Stimulated activated memory B cell treated with anti-CD40 and anti-IgM and Interleukin-4, amounts not matched to agents 10 μg/mL and 1 μg/mL and 100 μg/mL, for 72 hours (primary cell): ENCODE data around the gene JMJD6.

Experiments used
- ATAC-seq: fragments of 150-1000 bp; cut with Tn5 transposase; 2 replicates; pipeline ENCODE4 v1.10.0; 2021
- H3K27ac Mint-ChIP-seq: one replicate; pipeline ENCODE4 v1.8.0; 2022; ENCODE audit warnings: mild to moderate bottlenecking, mixed read lengths
- H3K27me3 Mint-ChIP-seq: one replicate; pipeline ENCODE4 v1.8.0; 2022; ENCODE audit warnings: mixed read lengths
- H3K36me3 Mint-ChIP-seq: one replicate; pipeline ENCODE4 v1.8.0; 2022; ENCODE audit warnings: mixed read lengths
- H3K4me1 Mint-ChIP-seq: one replicate; pipeline ENCODE4 v1.8.0; 2022; ENCODE audit warnings: mixed read lengths
- H3K4me3 Mint-ChIP-seq: one replicate; pipeline ENCODE4 v1.8.0; 2022; ENCODE audit warnings: mild to moderate bottlenecking, moderate library complexity, mixed read lengths
- H3K9me3 Mint-ChIP-seq: one replicate; pipeline ENCODE4 v1.8.0; 2022; ENCODE audit warnings: mixed read lengths

Gene JMJD6

GRCh38 chr17:76684756-76685155 is 41.6 kb downstream of the JMJD6 start:
- Mint-ChIP-seq H3K4me1 (no peaks in the 10 kb centered on the region), H3K4me3 (no peak overlapping the region), H3K9me3 (no peaks in the 10 kb centered on the region), H3K36me3 (no peaks in the 10 kb centered on the region), H3K27me3 (peaks cover 40% of the 10 kb centered on the region), H3K27ac (no peak overlapping the region)
- ATAC-seq: no peak

- Mint-ChIP-seq H3K4me1 (no peaks in the 10 kb centered on the region), H3K9me3 (no peaks in the 10 kb centered on the region), H3K4me3 (no peak overlapping the region), H3K27me3 (peaks cover 40% of the 10 kb centered on the region), H3K27ac (no peak overlapping the region), H3K36me3 (no peaks in the 10 kb centered on the region)
- ATAC-seq: no peak
Measured at GRCh38 chr17:76683921-76684745, 42.3 kb downstream of the JMJD6 start.

GRCh38 chr17:76683011-76683755 is 43.2 kb downstream of the JMJD6 start:
- Mint-ChIP-seq H3K27me3 (peaks cover 31% of the 10 kb centered on the region), H3K4me1 (no peaks in the 10 kb centered on the region), H3K36me3 (no peaks in the 10 kb centered on the region), H3K9me3 (no peaks in the 10 kb centered on the region), H3K4me3 (no peak overlapping the region), H3K27ac (no peak overlapping the region)
- no peak for ATAC-seq

- Mint-ChIP-seq H3K9me3 (no peaks in the 10 kb centered on the region), H3K27ac (no peak overlapping the region), H3K4me1 (no peaks in the 10 kb centered on the region), H3K27me3 (peaks cover 23% of the 10 kb centered on the region), H3K4me3 (no peak overlapping the region), H3K36me3 (no peaks in the 10 kb centered on the region)
- ATAC-seq: no peak
Measured at GRCh38 chr17:76682296-76682695, 44.1 kb downstream of the JMJD6 start.

DNA sequence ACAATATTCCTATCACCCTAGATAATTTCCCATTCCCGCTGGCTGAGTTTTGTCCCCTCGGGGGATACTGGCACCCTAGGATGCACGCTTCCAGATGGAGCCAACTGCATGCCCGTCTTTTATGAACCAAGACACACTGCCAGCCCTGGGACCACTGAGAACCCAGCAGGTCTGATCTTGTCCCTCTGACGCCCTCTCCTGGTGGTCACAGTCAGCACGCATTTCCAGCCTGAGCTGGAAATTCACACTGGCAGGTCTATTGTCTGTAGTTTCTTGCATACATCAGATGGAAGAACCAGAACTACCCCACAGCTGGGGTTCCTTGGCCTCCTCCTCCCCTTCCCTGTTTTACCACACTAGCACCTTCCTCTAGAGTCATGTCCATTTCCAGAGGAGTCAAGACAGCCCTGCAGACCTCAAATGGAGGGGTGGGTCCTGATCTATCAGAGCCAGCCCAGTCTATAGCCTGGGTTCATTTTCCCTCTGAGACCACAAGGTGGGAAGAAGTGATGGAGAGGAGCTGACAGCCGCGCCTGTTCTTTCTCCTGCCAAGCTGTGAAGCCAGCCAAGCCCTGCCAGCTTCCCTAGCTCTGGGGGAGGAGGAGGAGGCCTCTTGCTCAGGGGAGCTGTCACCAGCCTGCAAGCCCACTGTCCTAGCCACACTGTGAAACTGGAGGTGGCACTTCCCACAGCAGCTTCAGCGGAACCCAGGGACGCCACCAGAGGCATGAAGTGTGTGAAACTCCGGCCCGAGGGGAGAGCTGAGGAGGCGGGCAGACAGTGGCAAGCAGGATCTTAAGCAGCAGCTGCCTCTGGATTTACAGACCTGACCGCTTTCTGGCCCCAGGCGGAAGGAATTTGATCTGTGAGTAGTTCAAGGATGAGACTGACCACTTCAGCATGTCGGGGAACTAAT is 44.9 kb downstream of the JMJD6 start:
- Mint-ChIP-seq H3K27me3 (peaks cover 19% of the 10 kb centered on the region), H3K36me3 (no peaks in the 10 kb centered on the region), H3K27ac (no peak overlapping the region)

DNA sequence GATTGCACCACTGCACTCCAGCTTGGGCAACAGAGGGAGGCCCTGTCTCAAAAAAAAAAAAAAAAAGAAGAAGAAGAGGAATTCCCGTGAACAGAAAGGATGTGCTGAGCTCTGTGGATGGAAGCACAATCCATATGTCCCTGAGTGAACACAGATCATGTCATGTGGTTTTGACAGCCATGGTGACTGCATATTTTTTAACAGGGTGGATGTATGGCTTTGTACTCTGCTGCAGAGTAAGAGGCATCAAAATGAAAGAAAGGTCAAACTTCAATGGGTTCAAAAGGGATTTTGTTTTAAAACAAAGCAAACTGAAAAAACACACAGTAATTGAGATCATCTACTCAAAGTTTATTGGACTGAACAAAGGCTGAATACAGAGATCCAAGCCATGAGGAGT is 47.2 kb downstream of the JMJD6 start:
- H3K4me3 Mint-ChIP-seq: no peak overlapping the region
- peaks cover 2% of the 10 kb centered on the region for H3K27me3 Mint-ChIP-seq
- no peaks in the 10 kb centered on the region for H3K36me3 Mint-ChIP-seq
- no peaks in the 10 kb centered on the region for H3K9me3 Mint-ChIP-seq
- no peaks in the 10 kb centered on the region for H3K4me1 Mint-ChIP-seq
- no peak overlapping the region for H3K27ac Mint-ChIP-seq
- ATAC-seq: no peak

More for the DNA sequence above, 44.9 kb downstream of the JMJD6 start:
- no peak overlapping the region for H3K4me3 Mint-ChIP-seq
- no peaks in the 10 kb centered on the region for H3K9me3 Mint-ChIP-seq
- H3K4me1 Mint-ChIP-seq: no peaks in the 10 kb centered on the region
- ATAC-seq: peak; percentile 43

DNA sequence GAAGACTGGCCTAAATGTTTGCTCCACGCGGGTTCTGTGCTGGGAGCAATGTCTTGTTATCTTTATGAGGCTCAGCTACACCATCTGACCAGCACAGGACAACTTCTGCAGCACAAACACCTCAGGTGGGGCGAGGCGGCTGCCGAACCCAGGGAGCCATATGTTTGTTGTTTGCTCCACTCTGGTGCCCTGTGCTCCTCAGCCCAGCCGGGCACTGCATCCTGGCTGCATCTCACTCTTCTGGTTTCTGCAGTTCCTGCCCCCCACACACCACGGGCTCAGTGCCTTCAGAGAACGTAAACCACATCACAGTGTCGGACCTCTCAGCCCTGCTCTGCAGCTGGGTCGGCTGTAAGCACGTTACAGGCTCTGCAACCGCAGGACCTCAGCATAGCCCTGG is 48.1 kb downstream of the JMJD6 start:
- ATAC-seq: no peak
- H3K36me3 Mint-ChIP-seq: no peaks in the 10 kb centered on the region

DNA sequence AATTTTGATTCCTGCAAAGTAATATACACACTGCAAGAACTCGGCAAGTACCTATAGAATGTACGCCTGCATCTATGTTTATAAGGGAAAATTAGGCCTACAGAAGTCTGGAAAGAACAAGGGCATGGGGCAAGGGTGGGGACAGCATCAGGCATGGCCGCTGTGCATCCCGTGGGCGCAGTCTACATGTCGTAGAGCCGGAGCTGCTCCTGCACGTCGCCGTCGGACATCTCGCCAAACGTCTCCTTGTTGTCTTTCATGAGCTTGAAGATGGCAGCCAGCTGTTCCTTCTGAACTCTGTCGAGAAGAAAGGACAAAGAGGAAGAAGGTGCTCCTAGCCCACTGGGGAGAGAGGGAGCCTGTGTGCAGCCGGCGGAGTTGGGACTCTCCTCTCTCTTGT is 49.0 kb downstream of the JMJD6 start:
- Mint-ChIP-seq H3K36me3 (no peaks in the 10 kb centered on the region), H3K4me3 (no peak overlapping the region), H3K9me3 (no peaks in the 10 kb centered on the region), H3K27ac (no peak overlapping the region), H3K4me1 (peaks cover 4% of the 10 kb centered on the region), H3K27me3 (no peaks in the 10 kb centered on the region)
- ATAC-seq: no peak

More for the DNA sequence above, 48.1 kb downstream of the JMJD6 start:
- Mint-ChIP-seq H3K27me3 (no peaks in the 10 kb centered on the region), H3K4me1 (no peaks in the 10 kb centered on the region), H3K4me3 (no peak overlapping the region), H3K9me3 (no peaks in the 10 kb centered on the region), H3K27ac (no peak overlapping the region)

- Mint-ChIP-seq H3K4me3 (no peak overlapping the region), H3K27ac (no peak overlapping the region), H3K9me3 (no peaks in the 10 kb centered on the region), H3K4me1 (peaks cover 10% of the 10 kb centered on the region), H3K36me3 (no peaks in the 10 kb centered on the region), H3K27me3 (no peaks in the 10 kb centered on the region)
- ATAC-seq: no peak
Measured at GRCh38 chr17:76676629-76677028, 49.8 kb downstream of the JMJD6 start.

DNA sequence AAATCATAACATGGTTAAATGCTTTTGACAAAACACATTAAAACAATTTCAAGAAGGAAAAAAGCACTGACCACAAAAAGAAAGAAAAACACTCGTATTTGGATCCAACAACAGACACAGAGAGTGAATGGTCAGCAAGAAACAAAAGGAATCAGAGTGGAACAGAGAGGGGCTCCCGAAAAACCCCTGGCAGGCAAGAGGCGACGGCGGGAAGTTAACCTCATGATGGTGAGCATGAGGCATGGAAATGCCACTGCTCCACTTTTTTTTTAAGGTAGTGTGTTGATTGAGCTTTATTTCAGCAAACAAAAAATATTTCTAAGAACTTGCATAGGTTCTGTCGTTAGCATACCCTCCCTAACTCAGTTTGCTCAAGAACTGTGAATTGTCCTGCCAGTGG is 50.8 kb downstream of the JMJD6 start:
- Mint-ChIP-seq H3K36me3 (no peaks in the 10 kb centered on the region), H3K4me3 (no peak overlapping the region), H3K27ac (no peak overlapping the region), H3K4me1 (peaks cover 19% of the 10 kb centered on the region), H3K9me3 (peaks cover 4% of the 10 kb centered on the region), H3K27me3 (no peaks in the 10 kb centered on the region)
- no peak for ATAC-seq

GRCh38 chr17:76674600-76674999 is 51.8 kb downstream of the JMJD6 start:
- H3K27me3 Mint-ChIP-seq: no peaks in the 10 kb centered on the region
- H3K36me3 Mint-ChIP-seq: no peaks in the 10 kb centered on the region
- H3K27ac Mint-ChIP-seq: no peak overlapping the region
- H3K4me1 Mint-ChIP-seq: peaks cover 22% of the 10 kb centered on the region
- peaks cover 4% of the 10 kb centered on the region for H3K9me3 Mint-ChIP-seq
- H3K4me3 Mint-ChIP-seq: no peak overlapping the region
- ATAC-seq: no peak

DNA sequence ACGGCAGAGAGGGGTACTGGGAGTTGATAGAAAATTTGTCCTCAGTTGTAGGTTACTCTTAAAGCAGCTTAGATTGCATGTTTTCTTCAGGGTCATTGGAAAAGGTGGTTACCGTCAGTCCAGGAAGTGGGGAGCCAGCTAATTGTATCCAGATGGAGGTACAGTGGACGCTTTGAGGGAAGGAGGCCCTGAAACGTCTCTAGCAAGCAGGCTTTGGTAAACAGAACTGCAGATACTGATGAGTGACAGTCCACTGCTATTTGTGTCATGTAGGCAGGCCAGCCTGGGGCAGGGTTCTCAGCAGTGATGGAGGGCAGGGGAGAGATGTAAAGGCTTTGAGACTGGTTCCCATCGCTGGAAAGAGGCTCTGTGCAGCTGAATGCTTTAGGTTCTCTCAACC is 52.7 kb downstream of the JMJD6 start:
- no peak overlapping the region for H3K4me3 Mint-ChIP-seq
- ATAC-seq: no peak
- no peak overlapping the region for H3K27ac Mint-ChIP-seq
- H3K36me3 Mint-ChIP-seq: no peaks in the 10 kb centered on the region
- H3K4me1 Mint-ChIP-seq: peaks cover 22% of the 10 kb centered on the region
- H3K27me3 Mint-ChIP-seq: no peaks in the 10 kb centered on the region
- peaks cover 4% of the 10 kb centered on the region for H3K9me3 Mint-ChIP-seq

GRCh38 chr17:76672892-76673291 is 53.5 kb downstream of the JMJD6 start:
- H3K4me3 Mint-ChIP-seq: no peak overlapping the region
- H3K27ac Mint-ChIP-seq: peak overlapping the region; percentile 87
- peaks cover 6% of the 10 kb centered on the region for H3K27me3 Mint-ChIP-seq
- ATAC-seq: no peak
- H3K4me1 Mint-ChIP-seq: peaks cover 22% of the 10 kb centered on the region
- H3K36me3 Mint-ChIP-seq: no peaks in the 10 kb centered on the region
- H3K9me3 Mint-ChIP-seq: peaks cover 4% of the 10 kb centered on the region

DNA sequence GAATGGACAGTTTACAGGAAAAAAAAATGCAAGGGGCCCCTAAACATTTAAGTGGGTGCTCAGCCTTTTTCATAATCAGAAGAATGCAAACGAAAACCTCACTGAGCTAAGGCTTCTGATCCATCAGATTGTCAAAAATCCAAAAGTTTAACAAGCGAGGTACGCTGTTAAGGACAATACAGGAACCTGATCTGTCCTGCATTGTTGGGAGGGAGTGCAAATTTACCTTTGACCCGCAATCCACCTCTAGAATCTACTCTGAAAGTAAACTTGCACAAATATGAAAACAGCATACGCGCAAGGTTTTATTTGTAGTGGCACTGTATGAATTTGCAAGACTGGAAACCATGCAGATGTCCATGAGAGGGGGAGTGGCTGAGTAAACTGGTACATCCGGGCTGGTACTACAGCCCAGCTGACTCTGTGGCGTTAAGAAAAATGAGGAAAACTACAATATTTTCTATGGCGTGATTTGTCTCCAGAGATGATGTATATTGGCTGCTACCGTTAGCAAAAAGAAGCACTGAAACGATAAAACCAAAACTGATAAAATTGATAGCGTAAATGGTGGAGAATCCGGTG is 54.0 kb downstream of the JMJD6 start:
- H3K36me3 Mint-ChIP-seq: no peaks in the 10 kb centered on the region
- H3K4me1 Mint-ChIP-seq: peaks cover 22% of the 10 kb centered on the region
- peak overlapping the region; percentile 85 for H3K4me3 Mint-ChIP-seq
- no peak for ATAC-seq
- peaks cover 4% of the 10 kb centered on the region for H3K9me3 Mint-ChIP-seq
- H3K27me3 Mint-ChIP-seq: peaks cover 12% of the 10 kb centered on the region
- H3K27ac Mint-ChIP-seq: peak overlapping the region; percentile 87

GRCh38 chr17:76671912-76672262 is 54.5 kb downstream of the JMJD6 start:
- peak overlapping the region; percentile 85 for H3K4me3 Mint-ChIP-seq
- H3K36me3 Mint-ChIP-seq: no peaks in the 10 kb centered on the region
- H3K4me1 Mint-ChIP-seq: peaks cover 22% of the 10 kb centered on the region
- H3K9me3 Mint-ChIP-seq: peaks cover 4% of the 10 kb centered on the region
- ATAC-seq: peak; percentile 1
- H3K27ac Mint-ChIP-seq: peak overlapping the region; percentile 87
- H3K27me3 Mint-ChIP-seq: peaks cover 16% of the 10 kb centered on the region
